GM18868 (cell line): Measurements from ENCODE around the gene TBPL2.
"Not testable (repeated sequence)": the region's sequence is repeated elsewhere in the genome, so short reads cannot be mapped to it uniquely, and the experiment has no call there.

Source experiments
- ATAC-seq: cut with Tn5 transposase; IDR thresholded peaks from one replicate; pipeline ENCODE4 v1.9.1; 2021; ENCODE audit warnings: mild to moderate bottlenecking, moderate library complexity; ENCODE audit not compliant: unreplicated experiment

Gene TBPL2

DNA sequence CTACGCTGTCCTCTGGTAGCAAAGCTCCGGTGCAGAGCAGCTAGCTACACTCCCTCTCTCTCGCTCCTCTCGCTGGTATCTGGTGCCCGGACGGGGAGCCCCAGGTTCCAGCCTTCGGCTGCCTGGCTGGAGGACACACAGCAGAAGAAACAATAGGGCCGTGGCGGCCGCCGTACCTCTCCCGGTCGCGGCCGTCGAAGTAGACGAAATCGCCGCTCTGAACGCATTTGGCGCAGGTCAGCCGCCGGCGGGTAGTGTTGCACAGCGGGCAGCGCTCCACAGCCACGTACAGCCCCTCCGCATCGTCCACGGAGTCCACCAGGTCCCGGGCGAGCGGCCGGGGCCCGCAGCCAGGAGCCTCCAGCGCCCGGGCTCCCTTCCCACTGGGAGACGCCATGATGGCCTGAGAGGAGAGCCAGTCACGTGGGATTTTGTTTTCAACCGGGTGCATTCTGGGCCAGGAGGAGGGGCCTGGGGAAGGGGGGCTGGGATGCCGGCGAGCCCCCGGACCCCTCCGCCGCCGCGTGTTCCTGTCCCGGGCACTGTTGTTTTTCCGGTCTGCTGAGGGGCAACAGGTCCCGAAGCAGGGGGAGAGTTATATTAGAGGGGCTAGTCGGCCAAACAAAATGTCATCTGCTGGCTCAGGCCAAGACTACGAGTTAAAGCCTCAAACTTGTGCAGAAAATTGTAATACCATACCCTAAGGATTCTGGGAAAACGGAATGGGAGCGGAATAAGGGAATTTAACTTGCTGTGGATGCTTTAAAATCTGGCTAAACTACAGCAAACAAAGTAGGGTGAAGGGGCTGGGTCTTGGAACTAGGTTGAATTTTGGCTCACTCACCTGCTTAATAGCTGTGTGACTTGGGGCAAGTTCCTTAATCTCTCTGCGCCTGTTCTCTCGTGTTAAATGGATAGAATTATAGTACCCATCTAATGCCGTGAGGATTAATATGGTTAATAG, 28.7 kb downstream of the TBPL2 start, which contains the start of gene ATG14:
Gene ATG14, minus strand, starts transcription at position 405 of the 964 bp plus-strand sequence. Its CDS starts 8 bp downstream, at position 397.
- ATAC-seq = peak; percentile 99

DNA sequence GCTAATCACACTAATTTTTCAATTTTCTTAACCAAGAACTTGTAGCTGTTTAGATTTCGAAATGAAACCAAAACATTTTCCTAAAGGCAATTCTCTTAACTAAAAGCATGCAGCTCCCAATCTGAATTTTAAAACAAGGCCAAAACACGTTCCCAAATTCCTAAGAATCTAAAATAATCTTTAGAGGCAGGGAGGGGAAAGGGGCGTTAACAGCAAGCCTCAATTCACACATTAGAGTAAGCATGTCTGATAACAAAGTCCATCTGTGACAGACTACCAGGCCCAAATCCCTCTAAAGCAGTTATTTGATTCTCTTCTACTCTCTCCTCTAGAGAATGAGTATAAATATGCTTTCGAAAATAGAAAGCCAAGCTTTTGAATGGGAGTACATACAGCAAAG, 29.5 kb downstream of the TBPL2 start:
- no peak for ATAC-seq

DNA sequence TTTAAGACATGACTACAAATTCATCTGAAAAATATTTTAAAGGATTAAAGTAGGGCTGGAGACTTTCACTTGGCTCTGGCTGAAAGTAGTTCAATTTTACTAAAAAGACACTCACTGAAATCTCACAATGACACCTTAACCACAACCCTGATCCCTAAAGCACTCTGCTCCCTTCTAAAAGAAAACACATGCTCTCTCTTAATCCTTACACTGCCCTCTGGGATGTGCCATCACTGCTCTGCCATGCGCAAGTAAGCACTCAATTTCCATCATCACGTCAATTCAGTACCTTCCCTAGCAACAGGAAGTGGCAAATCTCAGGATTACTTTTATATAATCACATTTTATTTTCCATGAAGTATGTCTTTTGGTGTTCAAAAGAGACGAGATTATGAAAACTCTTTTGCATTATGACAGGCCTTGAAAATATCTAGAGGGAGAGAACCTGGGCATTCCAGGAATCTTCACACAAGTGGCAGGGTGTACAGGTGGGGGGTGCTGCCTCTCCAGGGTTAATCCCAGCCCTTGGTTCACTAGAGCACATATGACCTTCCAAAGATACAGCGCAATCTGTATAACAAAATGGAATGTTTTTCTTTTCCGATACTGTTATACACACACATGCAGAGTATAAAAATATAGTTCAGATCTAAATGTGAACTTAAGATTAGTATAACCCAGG, 36.1 kb downstream of the TBPL2 start:
- ATAC-seq = no peak

DNA sequence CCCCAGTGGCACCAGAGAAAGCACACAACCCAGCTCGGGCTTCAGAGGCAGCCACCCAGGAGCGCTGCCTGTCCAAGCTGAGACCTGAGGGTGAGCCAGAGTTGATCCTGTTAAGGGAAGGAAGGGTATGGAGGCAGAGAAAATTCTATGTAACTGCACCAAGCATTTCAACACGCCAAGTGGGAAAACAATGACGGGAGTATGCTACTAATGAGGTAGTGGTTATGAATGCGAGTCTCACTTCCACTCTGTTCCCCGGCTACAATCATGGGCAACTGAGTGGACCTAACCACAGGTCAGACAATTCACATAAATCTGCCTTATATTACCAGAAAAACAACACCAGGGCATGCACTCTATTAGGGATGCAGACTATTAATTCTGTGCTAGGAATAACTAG, 38.7 kb downstream of the TBPL2 start:
- no peak for ATAC-seq

DNA sequence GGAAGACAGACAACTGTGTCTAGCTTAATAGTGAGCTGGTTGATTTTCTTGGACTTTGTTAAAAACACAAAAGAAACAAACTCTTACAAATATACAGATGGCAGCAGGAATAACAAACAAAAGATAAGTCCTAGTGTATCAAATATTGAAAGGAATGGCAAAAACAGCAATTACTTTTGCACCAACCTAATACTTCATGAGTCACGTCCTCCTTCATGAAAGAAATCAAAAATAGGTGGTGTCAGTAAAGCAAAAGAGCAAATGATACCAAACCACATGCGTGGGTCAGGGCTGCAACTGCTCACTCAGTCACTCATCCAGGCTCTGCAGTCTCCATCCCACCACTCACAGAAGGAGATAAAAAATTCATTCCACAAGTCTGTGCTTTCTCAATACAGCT, 40.6 kb downstream of the TBPL2 start:
- no peak for ATAC-seq

DNA sequence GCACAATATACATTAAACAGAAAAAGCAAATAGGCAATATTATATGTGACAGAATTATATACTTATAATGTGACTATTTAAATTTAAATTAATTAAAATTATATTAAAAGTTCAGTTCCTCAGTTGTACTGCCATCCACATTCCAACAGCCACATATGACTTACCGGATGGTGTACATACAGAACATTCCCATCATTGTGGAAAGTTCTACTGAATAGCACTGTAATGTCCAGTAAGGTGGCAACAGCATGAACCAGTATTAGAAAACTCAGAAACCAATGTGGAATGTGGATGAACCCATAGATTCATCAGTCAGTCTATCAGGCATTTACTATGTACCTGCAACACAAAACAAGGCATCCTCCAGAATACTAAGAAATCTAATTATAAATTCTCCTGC, 41.2 kb downstream of the TBPL2 start:
- ATAC-seq = no peak

DNA sequence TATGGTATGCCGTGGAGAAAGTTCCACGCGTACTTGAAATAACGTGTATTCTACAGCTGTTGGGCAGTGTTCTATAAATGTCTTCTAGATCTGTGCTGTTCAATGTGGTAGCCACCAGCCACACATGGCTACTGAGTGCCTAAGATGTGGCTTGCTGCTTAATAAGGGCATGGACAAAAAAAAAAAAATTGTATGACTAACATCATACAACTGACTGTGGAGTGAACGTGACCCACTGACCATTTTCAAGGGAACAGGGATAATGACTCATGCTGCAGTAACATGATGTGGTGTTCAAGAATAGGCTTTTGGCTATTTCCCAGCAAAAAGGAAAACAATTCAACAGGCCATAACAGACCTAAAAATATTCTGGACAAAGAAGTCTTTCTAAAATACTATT, 41.7 kb downstream of the TBPL2 start:
- no peak for ATAC-seq

DNA sequence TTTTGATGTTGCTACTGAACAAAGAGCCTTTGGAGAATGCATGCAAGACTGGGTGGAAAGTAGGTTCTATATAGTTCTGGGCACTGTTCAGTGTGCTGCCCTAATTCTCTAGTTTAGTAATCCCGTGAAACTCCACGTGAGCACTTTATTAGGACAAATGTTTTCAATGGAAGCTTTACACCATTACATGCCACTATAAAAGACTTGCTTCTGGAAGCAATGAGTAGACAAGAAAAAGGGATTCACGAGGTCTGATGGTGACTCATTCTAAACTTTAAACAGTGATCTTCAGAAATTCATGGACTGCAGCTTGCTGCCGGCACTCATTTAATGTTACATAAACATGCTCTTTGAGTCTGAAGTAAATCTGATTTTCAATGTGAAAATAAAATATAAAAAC, 51.1 kb downstream of the TBPL2 start:
- ATAC-seq = no peak

DNA sequence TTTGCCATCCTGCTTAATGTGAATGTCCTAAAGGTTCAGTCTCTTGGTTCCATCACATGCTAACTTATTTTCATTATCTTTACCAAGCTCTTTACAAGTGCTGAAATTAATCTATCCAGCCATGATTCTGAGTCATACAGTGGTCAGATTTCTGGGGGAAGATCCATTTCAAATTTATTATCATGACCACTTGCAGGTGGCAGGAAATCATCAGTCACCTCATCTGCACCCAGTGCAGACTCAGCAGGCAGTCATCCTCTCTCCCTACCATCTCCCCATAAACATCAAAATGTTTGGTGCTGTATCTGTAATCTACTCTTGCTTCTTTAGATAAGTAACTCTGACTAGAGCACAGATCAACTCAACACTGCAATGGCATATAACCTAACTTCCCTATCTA, 52.3 kb downstream of the TBPL2 start:
- ATAC-seq = no peak

DNA sequence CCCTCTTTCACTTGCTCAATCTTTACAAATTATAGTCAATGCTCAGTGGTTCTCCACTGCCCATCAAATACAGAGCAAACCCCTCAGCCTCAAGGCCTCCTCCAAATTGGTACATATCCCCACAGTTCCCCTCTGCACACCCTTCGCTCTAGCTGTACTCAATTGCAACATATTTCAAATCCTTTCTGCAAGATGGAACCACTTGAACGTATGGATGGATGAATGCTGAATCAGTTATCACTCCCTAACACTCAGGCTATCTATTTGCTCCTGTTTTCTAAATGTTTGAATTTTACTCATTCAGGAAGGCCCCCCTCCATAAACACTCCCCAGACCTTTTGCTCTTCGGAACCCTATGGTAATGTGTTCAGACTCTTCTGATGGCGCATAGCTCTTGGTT, 53.3 kb downstream of the TBPL2 start:
- no peak for ATAC-seq

DNA sequence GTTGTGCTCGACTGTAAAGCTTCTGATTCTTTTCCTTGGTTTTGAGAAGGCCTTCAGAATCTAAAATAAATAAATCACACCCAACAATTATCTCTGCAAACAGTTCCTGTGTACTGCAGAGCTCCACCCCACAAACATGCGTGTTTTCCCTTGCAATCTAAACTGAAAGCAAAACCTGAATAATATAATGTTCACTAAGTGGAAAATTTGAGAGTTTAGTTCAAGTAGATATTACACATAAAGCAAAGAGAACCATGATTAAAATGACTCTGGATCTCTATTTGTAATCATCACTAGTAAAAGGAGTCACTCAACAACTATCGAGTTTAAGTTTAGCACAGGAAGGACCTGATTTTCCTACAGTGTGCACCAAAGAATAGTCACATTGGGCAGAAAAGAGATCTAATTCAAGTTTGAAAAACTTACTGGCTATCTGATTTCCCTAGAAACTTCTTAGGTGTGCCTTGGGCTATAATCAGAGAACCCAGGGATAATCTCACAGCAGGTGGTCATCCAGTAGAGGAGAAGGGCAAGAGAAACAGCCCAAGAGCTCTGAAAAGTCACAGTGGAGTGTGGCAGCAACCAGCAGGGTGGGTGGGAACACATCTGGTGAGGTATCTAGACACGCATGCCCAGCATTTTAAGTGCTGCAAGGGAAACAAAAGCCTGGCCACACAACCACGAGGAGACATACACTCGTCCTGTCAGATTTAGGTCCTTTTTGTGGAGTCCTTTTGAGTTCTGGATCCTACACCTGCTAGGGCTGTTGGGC, 54.2 kb downstream of the TBPL2 start:
- no peak for ATAC-seq

DNA sequence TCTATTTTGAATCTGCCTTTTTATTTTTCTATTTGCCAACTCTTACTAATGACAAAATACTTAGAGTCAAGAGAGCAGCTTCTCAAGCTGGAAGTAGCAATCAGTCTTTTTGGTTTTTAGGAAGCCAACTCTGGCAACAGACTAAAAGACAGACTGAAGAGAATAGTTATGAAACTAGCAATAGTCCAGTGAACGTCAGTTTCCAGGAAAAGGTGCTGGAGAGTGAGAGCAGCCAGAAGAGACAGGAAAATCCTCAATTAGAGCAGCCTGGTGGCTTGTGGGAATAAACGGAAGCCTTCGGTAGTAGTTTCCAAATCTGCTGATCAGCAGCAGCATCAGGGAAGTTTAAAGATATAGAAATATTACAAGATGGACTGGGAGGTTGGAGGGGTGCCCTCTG, 55.9 kb downstream of the TBPL2 start:
- no peak for ATAC-seq

DNA sequence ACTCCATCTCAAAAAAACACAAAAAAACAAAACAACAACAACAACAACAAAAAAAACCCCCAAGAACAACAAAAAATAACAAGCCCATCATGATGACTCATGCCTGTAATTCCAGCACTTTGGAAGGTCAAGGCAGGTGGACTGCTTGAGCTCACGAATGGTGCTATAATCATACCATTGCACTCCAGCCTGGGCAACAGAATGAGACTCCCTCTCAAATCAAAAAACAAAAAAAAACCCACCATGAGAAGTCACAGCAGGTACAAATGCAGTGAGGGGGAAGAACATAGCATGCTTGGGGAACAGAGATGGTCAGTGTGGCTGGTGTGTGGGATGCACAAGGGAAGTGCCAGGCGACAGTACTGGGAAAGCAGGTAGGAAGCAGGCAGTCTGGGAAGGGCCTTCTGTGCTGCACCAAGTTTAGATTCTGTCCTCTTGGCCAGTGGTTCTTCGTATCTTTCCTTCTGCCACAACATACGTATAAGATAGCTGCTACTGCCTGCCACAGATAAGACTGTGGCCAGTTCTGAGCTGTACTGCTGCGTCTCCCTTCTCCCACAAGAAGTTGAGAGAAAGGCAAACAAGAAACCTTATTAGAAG, 56.8 kb downstream of the TBPL2 start:
- no peak for ATAC-seq

DNA sequence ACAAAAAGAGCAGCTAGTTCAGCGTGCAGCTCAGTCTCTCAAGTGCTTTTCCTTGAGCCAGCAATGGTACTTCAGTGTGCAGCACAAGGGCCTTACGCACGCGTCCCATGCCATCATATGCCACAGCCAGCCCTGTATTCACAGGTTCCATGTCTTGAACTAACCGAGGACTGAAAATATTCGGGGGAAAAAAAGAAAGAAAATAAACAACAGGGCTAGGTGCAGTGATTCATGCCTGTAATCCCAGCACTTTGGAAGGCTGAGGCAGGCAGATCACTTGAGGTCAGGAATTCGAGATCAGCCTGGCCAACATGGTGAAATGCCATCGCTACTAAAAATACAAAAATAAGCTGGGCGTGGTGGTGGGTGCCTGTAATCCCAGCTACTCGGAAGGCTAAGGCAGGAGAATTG, 57.4 kb downstream of the TBPL2 start:
- not testable (repeated sequence) for ATAC-seq

DNA sequence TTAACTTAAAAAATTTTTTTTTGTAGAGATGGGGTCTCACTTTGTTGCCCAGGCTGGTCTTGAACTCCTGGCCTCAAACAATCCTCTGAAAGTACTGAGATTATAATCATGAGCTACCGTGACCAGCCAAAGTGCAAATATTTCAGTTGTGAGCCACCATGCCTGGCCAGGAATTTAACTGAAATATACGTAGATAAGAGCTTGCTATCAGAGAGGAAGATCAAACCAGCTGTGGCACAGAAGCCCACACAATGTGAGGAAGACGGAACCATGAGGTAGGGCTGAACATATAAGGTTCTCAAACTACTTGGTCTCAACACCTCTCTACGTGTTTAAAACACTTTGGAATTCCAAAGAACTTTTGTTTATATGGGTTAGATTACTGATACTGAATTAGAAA, 57.9 kb downstream of the TBPL2 start:
- no peak for ATAC-seq

DNA sequence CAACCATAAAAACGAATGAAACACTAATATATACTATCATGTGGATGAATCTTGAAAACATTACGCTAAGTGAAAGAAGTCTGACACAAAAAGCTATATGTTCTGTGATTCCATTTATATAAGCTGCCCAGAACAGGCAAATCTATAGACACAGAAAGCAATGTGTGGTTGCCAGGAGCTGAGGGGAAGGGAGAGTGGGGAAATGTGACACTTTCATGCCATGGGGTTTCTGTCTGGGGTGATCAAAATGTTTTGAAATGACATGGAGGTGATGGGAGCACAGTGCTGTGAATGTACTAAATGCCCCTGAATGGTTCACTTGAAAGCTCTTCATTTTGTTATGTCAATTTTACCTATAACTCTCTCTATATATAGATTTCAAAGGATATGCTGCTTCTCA, 58.9 kb downstream of the TBPL2 start:
- ATAC-seq = no peak

DNA sequence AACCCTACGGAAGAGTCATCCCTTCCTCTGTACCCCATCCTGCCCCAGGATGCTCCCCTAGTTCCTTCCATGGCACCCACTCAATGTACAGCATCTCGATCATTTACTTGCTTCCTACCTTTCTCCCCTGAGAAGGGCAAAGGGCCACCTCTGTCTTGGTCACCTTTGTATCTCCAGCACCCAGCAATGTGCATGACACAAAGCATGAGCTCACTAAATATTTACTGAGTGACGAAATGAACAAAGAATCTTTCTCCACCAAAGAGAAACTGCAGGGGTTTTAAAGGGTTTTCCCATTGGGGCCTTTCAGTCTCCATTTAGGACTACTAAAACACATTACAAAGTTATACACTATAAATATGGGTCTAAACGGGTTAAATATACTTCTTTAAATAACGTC, 59.4 kb downstream of the TBPL2 start:
- ATAC-seq = no peak

DNA sequence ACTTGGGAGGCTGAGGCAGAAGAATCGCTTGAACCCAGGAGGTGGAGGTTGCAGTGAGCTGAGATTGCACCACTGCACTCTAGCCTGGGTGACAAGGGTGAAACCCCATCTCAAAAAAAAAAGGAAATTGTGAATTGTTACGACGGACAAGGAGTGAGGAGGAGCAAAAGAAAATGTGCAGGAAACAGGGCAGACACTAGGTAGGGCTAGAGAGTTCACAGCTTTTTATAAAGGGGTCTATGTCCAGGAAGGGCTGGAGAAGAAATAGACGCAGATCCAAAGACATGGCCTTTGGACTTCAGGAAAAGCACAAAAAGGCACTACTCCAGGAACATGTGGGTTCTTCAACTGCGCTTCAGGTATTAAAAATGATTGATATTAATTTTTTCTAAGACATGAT, 63.2 kb downstream of the TBPL2 start:
- no peak for ATAC-seq

DNA sequence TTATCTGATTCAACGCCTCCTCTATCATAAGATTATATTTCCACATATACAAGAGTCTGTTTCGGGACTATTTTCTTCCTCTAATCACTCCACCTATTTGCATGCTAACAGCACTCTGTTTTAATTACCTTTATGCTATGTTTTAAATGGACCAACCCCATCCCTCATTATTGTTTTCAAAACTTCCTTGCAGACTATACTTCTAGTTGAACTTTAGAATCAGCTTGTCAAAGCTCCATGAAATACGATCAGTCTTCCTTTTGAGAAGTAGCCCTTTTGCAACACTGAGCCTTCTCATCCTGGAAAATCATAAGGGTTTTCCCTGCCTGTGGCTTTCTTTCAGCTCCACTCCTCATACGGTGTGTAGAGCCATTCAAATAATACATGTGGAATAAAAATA, 65.6 kb downstream of the TBPL2 start:
- no peak for ATAC-seq

DNA sequence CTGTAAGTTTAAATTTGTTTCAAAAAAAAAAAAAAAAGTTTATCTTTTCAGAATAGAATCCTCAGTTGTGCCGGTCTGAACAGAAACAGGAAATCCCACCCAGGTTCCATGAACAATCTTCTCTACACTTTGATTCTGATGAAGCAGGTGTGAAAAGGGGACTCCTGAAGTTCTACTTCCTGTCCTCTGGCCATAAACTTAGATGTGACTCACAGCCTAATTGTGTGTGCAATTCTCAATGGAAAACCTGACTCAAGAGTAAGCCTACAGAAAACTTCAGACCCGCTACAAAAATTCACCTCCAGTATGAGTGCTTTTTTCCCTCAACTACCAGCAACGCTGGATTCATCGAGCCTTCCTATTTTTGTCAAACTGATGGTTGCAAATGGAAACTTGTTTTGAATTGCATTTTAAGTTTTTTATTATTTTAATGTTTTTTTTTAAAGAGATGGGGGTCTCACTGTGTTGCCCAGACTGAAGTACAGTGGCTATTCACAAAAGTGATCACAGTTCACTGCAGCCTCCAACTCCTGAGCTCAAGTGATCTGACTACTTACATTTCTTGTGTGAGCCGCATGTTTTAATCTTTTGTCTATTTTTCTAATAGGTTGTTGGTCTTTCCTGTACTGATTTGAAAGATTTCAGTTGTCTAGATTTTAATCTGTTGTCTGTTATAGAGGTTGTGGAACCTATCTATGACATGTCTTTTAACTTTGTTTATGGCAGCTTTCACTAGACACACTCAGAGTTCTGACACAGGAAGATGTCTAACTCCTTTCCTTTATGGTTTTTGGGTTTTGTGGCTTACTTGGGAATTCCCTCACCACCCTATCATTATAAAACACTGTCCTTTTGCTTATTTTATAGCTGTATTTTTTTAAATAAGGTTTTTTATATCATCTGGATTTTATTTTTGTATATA, 66.4 kb downstream of the TBPL2 start:
- ATAC-seq = peak; percentile 72
